ELF-1 (cell line): ENCODE measurements around the gene DNAJC4.

Experiments used
- DNase-seq: peaks from one replicate; pipeline ENCODE4 v3.0.0-alpha.2; 2016; ENCODE audit warnings: low read depth, low spot score

DNAJC4 gene

GRCh38 chr11:64258356-64258755, 28.0 kb downstream of the DNAJC4 start:
- DNase-seq: no peak

- DNase-seq: no peak
These were observed 28.7 kb downstream of the DNAJC4 start for GRCh38 chr11:64258946-64259532.

- DNase-seq: no peak
These were observed 29.3 kb downstream of the DNAJC4 start for GRCh38 chr11:64259533-64260067.

- no peak for DNase-seq
These were observed 29.9 kb downstream of the DNAJC4 start for GRCh38 chr11:64260147-64260708.

- DNase-seq: no peak
These were observed 31.3 kb downstream of the DNAJC4 start for GRCh38 chr11:64261556-64262080.

- DNase-seq: no peak
These were observed 32.1 kb downstream of the DNAJC4 start for GRCh38 chr11:64262271-64263002.

GRCh38 chr11:64263021-64263946, 32.9 kb downstream of the DNAJC4 start:
- DNase-seq: peak; percentile 76

- no peak for DNase-seq
These were observed 33.6 kb downstream of the DNAJC4 start for GRCh38 chr11:64263947-64264317.

- peak; percentile 68 for DNase-seq
These were observed 34.1 kb downstream of the DNAJC4 start for GRCh38 chr11:64264371-64264852.

- no peak for DNase-seq
These were observed 35.1 kb downstream of the DNAJC4 start for GRCh38 chr11:64265176-64266160.

- no peak for DNase-seq
These were observed 36.0 kb downstream of the DNAJC4 start for GRCh38 chr11:64266339-64266738.

GRCh38 chr11:64267207-64267945, 37.0 kb downstream of the DNAJC4 start:
- no peak for DNase-seq

- no peak for DNase-seq
These were observed 37.9 kb downstream of the DNAJC4 start for GRCh38 chr11:64268025-64268892.

GRCh38 chr11:64268893-64269539, 38.7 kb downstream of the DNAJC4 start:
- peak; percentile 87 for DNase-seq

GRCh38 chr11:64269540-64270220, 39.3 kb downstream of the DNAJC4 start:
- DNase-seq: peak; percentile 100

- DNase-seq: peak; percentile 71
These were observed 44.9 kb downstream of the DNAJC4 start for GRCh38 chr11:64275031-64275800.

- DNase-seq: no peak
These were observed 45.5 kb downstream of the DNAJC4 start for GRCh38 chr11:64275841-64276240.
